Loucy (cell line): ENCODE results near the gene SMURF2.

Experiments
- H2AFZ ChIP-seq: fragments of 200-600 bp; sonication (generic); 2 replicates; pipeline ENCODE4 v1.6.0; 2016; ENCODE audit warnings: antibody characterized with exemption, mild to moderate bottlenecking, low read length, moderate library complexity
- H3F3A ChIP-seq: fragments of 200-600 bp; 2 replicates; pipeline ENCODE4 v1.6.0; 2016; ENCODE audit warnings: antibody characterized with exemption, low read depth, mild to moderate bottlenecking
- H3K27me3 ChIP-seq: fragments of 200-600 bp; sonication (generic); 2 replicates; pipeline ENCODE4 v1.6.1; 2014; ENCODE audit warnings: low read length, mild to moderate bottlenecking; ENCODE audit not compliant: insufficient read depth, poor library complexity, severe bottlenecking
- H3K36me3 ChIP-seq: fragments of 200-600 bp; sonication (generic); 2 replicates; pipeline ENCODE4 v1.6.1; 2016; ENCODE audit warnings: low read length; ENCODE audit not compliant: insufficient read depth
- H3K4me1 ChIP-seq: fragments of 200-600 bp; sonication (generic); 2 replicates; pipeline ENCODE4 v1.5.1; 2014; ENCODE audit warnings: low read length, mild to moderate bottlenecking; ENCODE audit not compliant: insufficient read depth, poor library complexity, severe bottlenecking
- H3K4me2 ChIP-seq: fragments of 200-600 bp; sonication (generic); 2 replicates; pipeline ENCODE4 v1.6.0; 2014; ENCODE audit warnings: antibody characterized with exemption, low read length, low read depth, mild to moderate bottlenecking; ENCODE audit not compliant: poor library complexity, severe bottlenecking
- H3K4me3 ChIP-seq: fragments of 200-600 bp; sonication (generic); 2 replicates; pipeline ENCODE4 v1.5.1; 2014; ENCODE audit warnings: low read length, mild to moderate bottlenecking, mixed read lengths; ENCODE audit not compliant: poor library complexity, severe bottlenecking
- H3K79me2 ChIP-seq: fragments of 200-600 bp; sonication (generic); 2 replicates; pipeline ENCODE4 v1.6.1; 2014; ENCODE audit warnings: low read length; ENCODE audit not compliant: insufficient read depth
- H3K9ac ChIP-seq: fragments of 200-600 bp; sonication (generic); 2 replicates; pipeline ENCODE4 v1.6.0; 2014; ENCODE audit warnings: mild to moderate bottlenecking, low read depth, low read length, moderate library complexity; ENCODE audit not compliant: poor library complexity, severe bottlenecking
- H3K9me2 ChIP-seq: fragments of 200-600 bp; sonication (generic); replicated peaks from 2 replicates; pipeline ENCODE4 v1.6.1; 2016; ENCODE audit warnings: low read depth, low read length, mixed read lengths
- H3K9me3 ChIP-seq: fragments of 200-600 bp; sonication (generic); 2 replicates; pipeline ENCODE4 v1.6.1; 2014; ENCODE audit warnings: mild to moderate bottlenecking, antibody characterized with exemption, low read length, low read depth; ENCODE audit not compliant: insufficient read depth
- H4K20me1 ChIP-seq: fragments of 200-600 bp; sonication (generic); 2 replicates; pipeline ENCODE4 v1.6.0; 2014; ENCODE audit warnings: antibody characterized with exemption, low read length, mild to moderate bottlenecking; ENCODE audit not compliant: insufficient read depth, poor library complexity, severe bottlenecking
- EZH2phosphoT487 ChIP-seq: fragments of 200-600 bp; IDR thresholded peaks from 2 replicates; pipeline ENCODE4 v1.6.1; 2018; ENCODE audit warnings: antibody characterized with exemption, mild to moderate bottlenecking, moderate library complexity, borderline replicate concordance
- TF ChIP-seq, protein P1 (sequence below): fragments of 200-600 bp; sonication (generic); conservative IDR thresholded peaks from 2 replicates; pipeline ENCODE4 v1.5.1; 2014; ENCODE audit warnings: mild to moderate bottlenecking, antibody characterized with exemption, low read length

The SMURF2 gene

DNA sequence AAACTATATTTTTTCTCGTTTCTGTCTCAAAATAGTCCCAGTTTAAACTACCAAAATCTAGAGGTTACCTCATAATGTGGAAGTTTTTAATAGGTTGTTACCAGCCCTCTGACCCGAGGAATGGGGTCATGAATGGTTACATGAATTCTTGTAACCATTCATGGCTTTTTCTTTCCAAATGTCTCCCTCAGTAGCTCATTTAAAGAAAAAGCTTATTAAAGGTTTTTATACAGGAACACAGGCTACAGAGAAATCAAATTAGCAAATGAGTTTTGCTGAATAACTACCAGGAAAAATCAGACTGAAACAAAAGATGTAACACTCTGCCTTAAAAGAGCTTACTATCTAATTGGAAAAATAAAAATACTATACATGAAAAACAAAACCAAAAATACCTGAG is 63.4 kb downstream of the SMURF2 start:
- no peaks in the 10 kb centered on the region for H3K27me3 ChIP-seq
- H3K4me2 ChIP-seq, result no peak overlapping the region
- peaks cover 15% of the 10 kb centered on the region for H3K4me1 ChIP-seq
- no peak overlapping the region for H2AFZ ChIP-seq
- no peaks in the 10 kb centered on the region for H3F3A ChIP-seq
- peaks cover 50% of the 10 kb centered on the region for H3K36me3 ChIP-seq
- H3K4me3 ChIP-seq, result no peak overlapping the region
- H3K9ac ChIP-seq, result no peak overlapping the region
- no peaks in the 10 kb centered on the region for H3K9me3 ChIP-seq
- H3K79me2 ChIP-seq, result peaks cover 92% of the 10 kb centered on the region
- TF ChIP-seq, protein P1, sequence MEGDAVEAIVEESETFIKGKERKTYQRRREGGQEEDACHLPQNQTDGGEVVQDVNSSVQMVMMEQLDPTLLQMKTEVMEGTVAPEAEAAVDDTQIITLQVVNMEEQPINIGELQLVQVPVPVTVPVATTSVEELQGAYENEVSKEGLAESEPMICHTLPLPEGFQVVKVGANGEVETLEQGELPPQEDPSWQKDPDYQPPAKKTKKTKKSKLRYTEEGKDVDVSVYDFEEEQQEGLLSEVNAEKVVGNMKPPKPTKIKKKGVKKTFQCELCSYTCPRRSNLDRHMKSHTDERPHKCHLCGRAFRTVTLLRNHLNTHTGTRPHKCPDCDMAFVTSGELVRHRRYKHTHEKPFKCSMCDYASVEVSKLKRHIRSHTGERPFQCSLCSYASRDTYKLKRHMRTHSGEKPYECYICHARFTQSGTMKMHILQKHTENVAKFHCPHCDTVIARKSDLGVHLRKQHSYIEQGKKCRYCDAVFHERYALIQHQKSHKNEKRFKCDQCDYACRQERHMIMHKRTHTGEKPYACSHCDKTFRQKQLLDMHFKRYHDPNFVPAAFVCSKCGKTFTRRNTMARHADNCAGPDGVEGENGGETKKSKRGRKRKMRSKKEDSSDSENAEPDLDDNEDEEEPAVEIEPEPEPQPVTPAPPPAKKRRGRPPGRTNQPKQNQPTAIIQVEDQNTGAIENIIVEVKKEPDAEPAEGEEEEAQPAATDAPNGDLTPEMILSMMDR, result no peak
- TF ChIP-seq EZH2phosphoT487, result no peak
- no peaks in the 10 kb centered on the region for H3K9me2 ChIP-seq
- peaks cover 57% of the 10 kb centered on the region for H4K20me1 ChIP-seq

DNA sequence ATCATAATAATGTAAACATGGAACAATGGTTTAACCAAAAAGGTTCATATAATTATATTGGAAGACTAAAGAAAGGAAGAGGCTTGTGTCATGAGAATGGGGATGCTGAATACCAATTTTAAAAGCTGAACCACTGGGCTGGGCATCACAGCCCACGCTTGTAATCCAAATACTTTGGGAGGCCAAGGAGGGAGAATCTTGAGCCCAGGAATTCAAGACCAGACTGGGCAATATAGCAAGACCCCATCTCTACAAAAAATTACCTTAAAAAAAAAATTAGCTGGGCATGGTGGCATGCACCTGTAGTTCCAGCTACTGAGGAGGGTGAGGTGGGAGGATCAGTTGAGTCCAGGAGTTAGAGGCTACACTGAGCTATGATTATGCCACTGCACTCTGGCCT is 65.1 kb downstream of the SMURF2 start:
- Histone ChIP-seq H3K79me2 (peaks cover 77% of the 10 kb centered on the region), H3K9me2 (no peaks in the 10 kb centered on the region), H3K36me3 (peaks cover 66% of the 10 kb centered on the region), H3K4me1 (peaks cover 15% of the 10 kb centered on the region), H3F3A (no peaks in the 10 kb centered on the region), H3K9me3 (no peaks in the 10 kb centered on the region), H3K9ac (no peak overlapping the region), H4K20me1 (peaks cover 43% of the 10 kb centered on the region), H3K4me3 (no peak overlapping the region), H3K27me3 (no peaks in the 10 kb centered on the region), H3K4me2 (no peak overlapping the region), H2AFZ (no peak overlapping the region)
- no peak for TF ChIP-seq EZH2phosphoT487
- TF ChIP-seq, protein P1, result no peak

DNA sequence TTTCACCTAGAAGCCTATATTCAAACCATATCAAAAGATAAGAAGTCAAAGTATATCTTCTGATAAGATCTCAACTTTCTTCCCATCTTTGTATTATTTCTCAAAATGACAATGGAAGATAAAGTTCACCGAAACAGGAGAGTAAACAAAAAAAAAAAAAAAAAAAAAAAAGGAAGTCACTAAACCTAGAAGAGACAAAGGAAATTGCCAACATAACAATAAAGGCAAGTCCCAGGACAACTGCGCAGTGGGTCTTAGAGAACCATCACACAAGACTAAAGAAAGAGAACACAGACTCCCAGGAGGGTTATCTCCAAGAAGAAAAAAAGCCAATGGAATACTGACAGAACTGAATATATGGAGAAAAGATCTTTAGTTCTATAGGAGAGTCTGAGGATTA is 65.7 kb downstream of the SMURF2 start:
- peaks cover 70% of the 10 kb centered on the region for H3K36me3 ChIP-seq
- H2AFZ ChIP-seq, result no peak overlapping the region
- no peak overlapping the region for H3K4me2 ChIP-seq
- H4K20me1 ChIP-seq, result peaks cover 37% of the 10 kb centered on the region
- H3K27me3 ChIP-seq, result no peaks in the 10 kb centered on the region
- no peaks in the 10 kb centered on the region for H3K9me2 ChIP-seq
- TF ChIP-seq EZH2phosphoT487, result no peak
- TF ChIP-seq, protein P1, result no peak
- H3K4me3 ChIP-seq, result no peak overlapping the region
- no peaks in the 10 kb centered on the region for H3K9me3 ChIP-seq
- H3F3A ChIP-seq, result no peaks in the 10 kb centered on the region
- peaks cover 72% of the 10 kb centered on the region for H3K79me2 ChIP-seq
- H3K9ac ChIP-seq, result no peak overlapping the region
- peaks cover 15% of the 10 kb centered on the region for H3K4me1 ChIP-seq
